NCI-H1092 (cell line): Measurements from ENCODE around the gene NKAPL.
"Not testable (repeated sequence)": the region's sequence is repeated elsewhere in the genome, so short reads cannot be mapped to it uniquely, and the experiment has no call there.

ENCODE experiments used
- DNase-seq: peaks from one replicate; lab custom pipeline; 2025; lab: John Stamatoyannopoulos, UW

The NKAPL gene

GRCh38 chr6:28296520-28297060, 37.5 kb downstream of the NKAPL start:
- DNase-seq, result no peak

GRCh38 chr6:28303570-28303969, 44.5 kb downstream of the NKAPL start:
- no peak for DNase-seq

- DNase-seq, result not testable (repeated sequence)
Observed at GRCh38 chr6:28306363-28306762, 47.3 kb downstream of the NKAPL start.
